Inferior parietal cortex (tissue), 1 donor: Measurements from ENCODE around the gene BLOC1S3.
A peak's percentile ranks its signal among the peaks of the same experiment; 100 is the strongest.

Experiments
- DNase-seq: peaks from one replicate; pipeline ENCODE4 v3.0.0-alpha.2; 2016; ENCODE audit errors: extremely low spot score

BLOC1S3 gene

DNA sequence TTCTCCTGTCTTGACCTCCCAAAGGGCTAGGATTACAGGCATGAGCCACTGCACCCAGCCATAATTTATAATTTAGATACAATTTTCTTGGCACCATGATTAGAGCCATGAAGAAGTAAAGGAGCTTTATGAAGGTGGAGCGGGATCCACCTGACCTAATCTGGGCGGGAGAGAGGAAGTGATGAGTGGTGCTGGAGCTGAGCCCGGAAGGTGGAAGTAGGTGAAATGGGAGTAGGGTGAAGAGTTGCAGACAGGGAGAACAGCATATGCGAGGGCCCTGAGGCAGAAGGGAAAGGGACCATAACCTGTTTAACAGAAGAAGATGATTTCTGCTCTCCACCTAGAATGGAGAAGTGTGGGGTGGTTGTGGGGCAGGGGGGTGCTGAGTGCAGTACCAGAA, 4.2 kb downstream of the BLOC1S3 start:
- DNase-seq, result no peak

- no peak for DNase-seq
Measured at GRCh38 chr19:45184115-45184514, 5.5 kb downstream of the BLOC1S3 start.

- no peak for DNase-seq
Measured at GRCh38 chr19:45186509-45187334, 8.1 kb downstream of the BLOC1S3 start.

- DNase-seq, result peak; percentile 6
Measured at GRCh38 chr19:45187421-45188100, 9.0 kb downstream of the BLOC1S3 start.

DNA sequence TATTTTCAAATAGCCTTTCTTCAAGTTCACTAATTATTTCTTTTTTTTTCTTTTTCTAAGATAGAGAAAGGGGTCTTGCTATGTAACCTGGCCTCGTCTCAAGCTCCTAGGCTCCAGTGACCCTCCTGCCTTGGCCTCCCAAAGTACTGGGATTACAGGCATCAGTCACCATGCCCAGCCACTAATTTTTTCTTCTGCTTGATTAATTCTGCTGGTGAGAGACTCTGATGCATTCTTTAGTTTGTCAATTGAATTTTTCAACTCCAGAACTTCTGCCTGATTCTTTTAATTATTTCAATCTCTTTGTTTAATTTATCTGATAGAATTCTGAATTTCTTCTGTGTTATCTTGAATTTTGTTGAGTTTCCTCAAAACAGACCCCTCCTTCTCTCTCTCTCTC, 11.4 kb downstream of the BLOC1S3 start:
- no peak for DNase-seq

DNA sequence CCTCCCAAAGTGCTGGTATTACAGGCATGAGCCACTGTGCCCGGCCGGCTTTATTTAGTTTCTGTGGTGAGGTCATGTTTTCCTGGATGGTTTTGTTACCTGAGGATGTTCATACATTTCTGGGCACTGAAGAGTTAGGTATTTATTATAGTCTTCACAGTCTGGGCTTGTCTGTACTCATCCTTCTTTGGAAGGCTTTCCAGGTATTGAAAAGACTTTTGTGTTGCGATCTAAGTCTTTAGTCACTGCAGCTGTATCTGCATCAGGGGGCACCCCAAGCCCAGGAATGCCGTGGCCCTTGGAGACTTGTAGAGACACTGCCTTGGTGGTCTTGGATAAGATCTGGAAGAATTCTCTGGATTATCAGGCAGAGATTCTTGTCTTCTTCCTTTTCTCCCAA, 12.8 kb downstream of the BLOC1S3 start:
- DNase-seq, result no peak

- DNase-seq, result no peak
Measured at GRCh38 chr19:45195764-45196163, 17.2 kb downstream of the BLOC1S3 start.

DNA sequence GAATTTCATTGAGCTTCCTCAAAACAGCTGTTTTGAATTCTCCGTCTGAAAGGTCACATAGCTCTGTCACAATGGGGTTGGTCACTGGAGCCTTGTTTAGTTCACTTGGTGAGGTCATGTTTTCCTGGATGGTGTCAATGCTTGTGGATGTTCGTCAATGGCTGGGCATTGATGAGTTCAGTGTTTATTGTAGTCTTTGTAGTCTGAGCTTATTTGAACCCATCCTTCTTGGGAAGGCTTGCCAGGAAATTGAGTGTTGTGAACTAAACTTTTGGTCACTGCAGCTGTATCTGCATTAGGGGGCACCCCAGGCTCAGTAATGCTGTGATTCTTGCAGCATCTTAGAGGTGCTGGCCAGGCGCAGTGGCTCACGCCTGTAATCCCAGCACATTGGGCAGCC, 22.0 kb downstream of the BLOC1S3 start:
- DNase-seq, result peak; percentile 31

DNA sequence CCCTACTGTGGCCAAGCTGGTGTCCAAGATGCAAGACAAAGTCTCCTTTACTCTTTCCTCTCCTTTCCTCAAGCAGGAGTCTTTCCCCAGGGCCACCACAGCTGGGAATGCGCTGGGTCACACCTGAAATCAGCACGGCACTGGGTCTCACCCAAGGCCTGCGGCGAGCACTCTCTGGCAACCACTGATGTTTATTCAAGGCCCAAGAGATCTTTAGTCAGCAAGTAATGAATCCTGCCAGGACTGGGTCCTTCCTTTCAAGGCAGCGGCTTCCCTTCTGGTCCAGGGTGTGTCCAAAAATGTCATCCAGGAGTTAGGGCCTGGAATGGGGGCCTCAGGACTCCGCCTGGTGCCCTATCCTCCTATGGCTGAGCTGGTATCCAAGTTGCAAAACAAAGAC, 24.1 kb downstream of the BLOC1S3 start:
- no peak for DNase-seq

DNA sequence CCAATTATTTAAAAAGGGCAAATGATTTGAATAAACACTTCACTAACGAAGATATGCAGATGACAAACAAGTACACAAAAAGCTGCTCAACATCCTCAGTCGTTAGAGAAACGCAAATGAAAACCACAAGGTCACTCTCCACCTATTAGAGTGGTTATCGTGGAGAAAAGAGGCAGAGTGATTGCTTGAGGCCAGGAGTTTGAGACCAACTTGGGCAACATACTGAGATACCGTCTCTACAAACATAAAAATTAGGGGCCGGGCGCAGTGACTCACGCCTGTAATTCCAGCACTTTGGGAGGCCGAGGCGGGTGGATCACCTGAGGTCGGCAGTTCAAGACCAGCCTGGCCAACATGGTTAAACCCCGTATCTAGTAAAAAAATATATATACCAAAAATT, 27.2 kb downstream of the BLOC1S3 start:
- no peak for DNase-seq

GRCh38 chr19:45206328-45206727, 27.7 kb downstream of the BLOC1S3 start:
- DNase-seq, result no peak

DNA sequence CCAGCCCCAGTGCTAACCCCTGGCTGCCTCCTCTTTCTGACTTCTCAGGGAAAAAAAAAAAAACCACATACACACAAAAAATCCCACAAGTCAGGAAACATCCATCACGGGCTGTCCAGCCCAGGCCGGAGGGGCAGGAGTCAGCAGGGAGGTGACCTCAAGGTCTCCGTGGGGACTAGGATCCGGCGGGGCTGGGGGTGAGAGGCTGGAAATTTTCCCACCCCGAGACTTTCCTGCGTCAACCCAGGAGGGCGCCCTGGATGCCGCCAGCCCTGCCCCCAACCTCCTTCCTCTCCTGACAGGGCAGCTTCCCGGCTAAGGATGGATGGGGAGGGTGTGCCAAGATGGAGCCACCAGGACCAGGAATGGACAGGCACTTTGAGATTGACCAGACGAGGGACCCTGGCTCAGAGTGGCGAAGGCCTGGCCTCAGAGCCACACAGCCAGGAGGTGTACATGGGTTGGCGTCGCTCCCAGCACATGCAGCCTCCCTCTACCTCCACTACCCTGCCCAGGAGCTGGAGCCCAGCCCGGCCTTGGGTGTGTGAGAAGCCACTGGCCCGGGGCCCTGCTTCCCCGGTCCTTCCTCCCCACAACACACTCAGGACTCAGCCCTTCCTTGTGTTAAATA, 33.3 kb downstream of the BLOC1S3 start:
- no peak for DNase-seq

DNA sequence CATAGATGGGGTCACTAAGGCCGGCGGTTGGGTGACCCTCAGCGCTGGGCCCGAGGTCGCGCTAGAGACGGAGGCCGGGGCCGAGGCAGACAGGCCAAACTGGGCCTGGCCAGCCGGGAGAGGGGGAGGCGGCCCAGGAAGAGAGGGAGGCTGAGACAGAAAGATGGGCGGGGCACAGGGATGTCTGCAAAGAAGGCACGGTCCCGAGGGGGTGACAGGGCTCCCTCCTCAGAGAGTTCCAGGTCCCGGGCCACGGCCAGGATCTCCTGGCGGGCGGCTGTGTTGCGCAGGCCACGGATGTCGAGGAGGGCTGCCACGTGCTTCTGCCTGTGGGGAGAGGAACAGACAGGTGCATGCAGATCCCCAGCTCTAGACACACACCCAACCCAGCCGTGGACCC, 34.4 kb downstream of the BLOC1S3 start:
- DNase-seq, result no peak

DNA sequence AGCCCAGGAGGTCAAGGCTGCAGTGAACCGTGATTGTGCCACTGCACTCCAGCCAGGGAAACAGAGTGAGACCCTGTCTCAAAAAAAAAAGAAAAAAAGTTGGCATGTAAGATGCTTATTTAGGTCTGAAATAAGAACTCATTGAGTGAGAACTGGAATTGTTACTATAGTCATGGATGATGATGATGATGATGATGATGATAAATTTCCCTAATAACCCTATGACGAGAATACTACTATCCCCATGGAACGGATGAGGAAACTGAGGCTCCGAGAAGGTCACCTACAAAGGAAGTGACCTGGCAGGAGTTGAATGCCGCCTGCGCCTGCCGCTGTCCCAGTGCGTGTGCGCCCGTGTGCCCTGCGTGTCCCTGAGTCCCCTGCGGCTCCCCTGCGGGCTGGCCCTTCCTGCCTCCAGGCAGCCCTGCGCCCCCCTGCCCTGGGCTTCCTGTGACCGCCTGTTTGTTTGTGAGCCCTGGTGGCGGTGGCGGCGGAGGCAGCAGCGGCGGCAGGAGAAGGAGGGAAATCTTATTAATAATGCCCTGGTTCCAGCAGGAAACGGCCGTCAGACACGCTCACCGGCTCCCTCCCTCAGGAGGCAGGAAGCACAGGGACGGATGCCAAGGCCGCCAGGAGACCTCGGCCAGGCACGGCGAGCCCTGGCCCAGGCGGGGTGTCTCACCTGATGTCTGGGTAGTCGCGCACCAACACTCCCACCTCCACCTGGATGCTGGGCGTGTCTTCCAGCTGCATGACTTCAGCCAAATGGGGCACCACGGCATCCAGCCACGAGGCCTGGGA, 37.0 kb downstream of the BLOC1S3 start:
- no peak for DNase-seq

GRCh38 chr19:45216667-45217066, 38.1 kb downstream of the BLOC1S3 start:
- DNase-seq, result no peak

DNA sequence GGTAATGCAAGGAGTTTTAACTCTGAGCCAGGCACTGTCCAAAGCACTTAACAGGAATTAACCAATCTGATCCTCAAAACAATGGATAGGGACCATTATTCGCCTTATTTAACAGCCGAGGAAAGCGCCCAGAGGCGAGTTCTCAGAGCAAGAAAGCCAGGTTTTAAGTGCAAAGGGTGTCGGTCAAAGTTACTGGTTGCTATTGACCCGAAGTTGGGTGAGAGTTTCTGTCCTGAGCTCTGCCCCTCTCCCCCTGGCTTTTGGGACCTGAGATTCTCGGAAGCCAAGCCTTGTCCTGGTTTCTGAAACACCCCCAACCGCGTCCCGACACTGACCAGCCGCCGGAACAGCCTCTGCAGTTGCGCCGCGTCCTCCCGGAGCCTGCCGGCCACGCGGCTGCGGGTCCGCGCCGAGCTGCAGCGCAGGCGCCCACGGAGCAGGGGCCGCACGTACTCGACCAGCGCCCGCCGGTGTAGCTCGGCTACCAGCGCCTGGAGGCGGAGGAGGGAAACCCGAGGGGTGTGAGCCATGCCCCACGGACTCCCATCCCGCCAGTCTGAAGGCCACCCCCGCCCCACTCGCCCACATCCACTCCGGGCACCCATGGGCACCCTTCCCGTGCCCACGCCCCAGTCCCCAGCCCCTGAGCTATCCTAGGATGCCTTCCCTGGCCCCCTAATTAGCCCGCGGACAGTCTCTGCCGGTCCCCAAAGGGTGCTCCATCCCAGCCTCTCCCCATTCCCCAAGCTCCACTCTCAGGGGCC, 38.8 kb downstream of the BLOC1S3 start:
- no peak for DNase-seq

DNA sequence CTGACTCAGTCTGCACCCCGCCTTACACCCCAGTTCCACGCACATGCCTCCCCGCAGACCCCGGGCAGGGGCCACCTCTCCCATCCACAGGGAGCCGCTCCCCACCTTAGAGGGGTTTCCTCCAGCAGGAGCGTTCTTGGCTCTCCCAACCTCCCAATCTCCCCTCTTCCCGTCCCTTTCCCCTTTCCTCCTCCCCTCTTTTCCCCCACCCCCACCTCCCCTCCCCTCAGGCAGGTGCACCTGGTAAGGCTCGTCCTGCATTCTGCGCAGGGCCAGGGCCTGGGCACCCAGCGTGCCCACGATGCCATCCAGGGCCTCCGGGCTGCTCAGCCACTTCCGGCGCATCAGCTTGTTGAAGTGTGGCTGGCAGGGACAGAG, 39.4 kb downstream of the BLOC1S3 start:
- no peak for DNase-seq

- no peak for DNase-seq
Measured at GRCh38 chr19:45218426-45218825, 39.8 kb downstream of the BLOC1S3 start.

- no peak for DNase-seq
Measured at GRCh38 chr19:45218911-45219743, 40.5 kb downstream of the BLOC1S3 start.

DNA sequence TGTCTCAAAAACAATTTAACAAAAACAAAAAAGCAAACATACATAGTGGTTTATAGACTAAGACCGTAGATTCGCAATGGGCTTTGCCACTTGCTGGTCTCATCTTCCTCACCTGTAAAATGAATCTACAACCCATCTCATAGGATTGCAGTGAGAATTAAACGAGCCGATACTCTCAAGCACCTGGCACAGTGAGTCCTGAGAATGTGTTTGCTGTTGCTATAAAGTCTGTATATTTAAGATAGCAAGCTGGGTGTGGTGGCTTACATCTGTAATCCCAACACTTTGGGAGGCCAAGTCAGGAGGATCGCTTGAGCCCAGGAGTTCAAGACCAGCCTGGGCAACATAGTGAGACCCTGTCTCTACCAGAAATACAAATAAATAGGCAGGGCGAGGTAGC, 44.1 kb downstream of the BLOC1S3 start:
- no peak for DNase-seq
